HepG2 (cell line): ENCODE measurements around the gene HSD3B7. TPM values are rescaled to one million over a fixed set of nuclear protein-coding genes. Genes with fewer than 3 reads are reported as not detected.
A peak's percentile ranks its signal among the peaks of the same experiment; 100 is the strongest.

Experiments
- AGO1 ChIP-seq: fragments of 200-400 bp; formaldehyde crosslinking; IDR thresholded peaks from 2 replicates; pipeline ENCODE4 v1.6.1; 2017; ENCODE audit warnings: mild to moderate bottlenecking, low read depth, low read length, moderate library complexity; ENCODE audit not compliant: poor library complexity, severe bottlenecking
- CEBPZ ChIP-seq: IDR thresholded peaks from 2 replicates; pipeline ENCODE4 v1.6.1; 2012; ENCODE audit warnings: low read length, improper control_type of control experiment
- CHD4 ChIP-seq: fragments of 200-600 bp; sonication (generic); IDR thresholded peaks from 2 replicates; pipeline ENCODE4 v1.7.0; 2017; ENCODE audit warnings: mild to moderate bottlenecking, low read length, borderline replicate concordance
- HNRNPK ChIP-seq: fragments of 200-400 bp; formaldehyde crosslinking; IDR thresholded peaks from 2 replicates; pipeline ENCODE4 v1.6.1; 2018; ENCODE audit warnings: low read length, low read depth, moderate library complexity, mild to moderate bottlenecking; ENCODE audit not compliant: poor library complexity, severe bottlenecking
- SALL1 ChIP-seq: sonication (generic); formaldehyde crosslinking; IDR thresholded peaks from 2 replicates; pipeline ENCODE4 v1.8.0; 2022; ENCODE audit warnings: mild to moderate bottlenecking, missing genetic modification reagents
- SIX4 ChIP-seq: sonication (generic); formaldehyde crosslinking; IDR thresholded peaks from 2 replicates; pipeline ENCODE4 v1.4.0; 2020; ENCODE audit warnings: missing genetic modification reagents
- SMAD9 ChIP-seq: sonication (generic); formaldehyde crosslinking; IDR thresholded peaks from 2 replicates; pipeline ENCODE4 v1.5.1; 2020; ENCODE audit warnings: mild to moderate bottlenecking, missing genetic modification reagents
- TBL1XR1 ChIP-seq: fragments of 150-350 bp; IDR thresholded peaks from 2 replicates; pipeline ENCODE4 v1.6.1; 2014; ENCODE audit warnings: borderline replicate concordance, low read length; ENCODE audit not compliant: partially characterized antibody
- ZFP41 ChIP-seq: sonication (generic); formaldehyde crosslinking; IDR thresholded peaks from 2 replicates; pipeline ENCODE4 v1.4.0; 2020; ENCODE audit warnings: mild to moderate bottlenecking, missing genetic modification reagents, borderline replicate concordance
- ZMYM2 ChIP-seq: sonication (generic); formaldehyde crosslinking; IDR thresholded peaks from 2 replicates; pipeline ENCODE4 v1.8.0; 2022; ENCODE audit warnings: mild to moderate bottlenecking, missing genetic modification reagents
- ZNF205 ChIP-seq: IDR thresholded peaks from 2 replicates; pipeline ENCODE4 v1.6.1; 2018; ENCODE audit warnings: missing biosample characterization, missing genetic modification reagents
- ZNF333 ChIP-seq: sonication (generic); formaldehyde crosslinking; IDR thresholded peaks from 2 replicates; pipeline ENCODE4 v1.4.0; 2020; ENCODE audit warnings: mild to moderate bottlenecking, missing genetic modification reagents, borderline replicate concordance
- ZNF639 ChIP-seq: conservative IDR thresholded peaks from 2 replicates; pipeline ENCODE4 v1.6.1; 2018; ENCODE audit warnings: missing genetic modification reagents
- ZNF800 ChIP-seq: sonication (generic); formaldehyde crosslinking; IDR thresholded peaks from 2 replicates; pipeline ENCODE4 v1.4.0; 2020; ENCODE audit warnings: missing genetic modification reagents
- polyA plus RNA-seq, 8 experiments: library from polyadenylated mRNA; depleted of rRNA in 3 of 8; stranded (reverse) in 7 of 8; unstranded in 1 of 8; fragments of >200 nt; fragmentation: Illumina TruSeq in 4 of 8; extraction: Trizol in 4 of 8; gene quantifications; 2 replicates each; pipeline versions ENCODE4 v1.2.1 to v1.2.3, GENCODE V29; 2011 to 2016; ENCODE audit warnings: low read depth in 4 of 8, missing spikeins in 1 of 8, mixed read lengths in 1 of 8; ENCODE audit not compliant: insufficient read depth in 1 of 8
- total RNA-seq, 5 experiments: library from RNA; depleted of rRNA; stranded (reverse); fragments of >200 nt; fragmentation: Illumina TruSeq; extraction: Trizol; gene quantifications; 2 replicates each; pipeline ENCODE4 v1.2.3, GENCODE V29; 2016; ENCODE audit warnings: low read depth in 1 of 5
- TF ChIP-seq, protein P1 (sequence below): sonication (generic); formaldehyde crosslinking; IDR thresholded peaks from 2 replicates; pipeline ENCODE4 v1.5.1; 2020; ENCODE audit warnings: mild to moderate bottlenecking, moderate library complexity, missing genetic modification reagents
- TF ChIP-seq, protein P2 (sequence below): IDR thresholded peaks from 2 replicates; pipeline ENCODE4 v1.6.1; 2016; ENCODE audit warnings: missing compliant biosample characterization, missing genetic modification reagents, borderline replicate concordance

Gene HSD3B7
- total and polyA plus RNA-seq, 2 of the 13 experiments (the other 11 are each of a cell fraction or from before 2014, with no cell fraction given) = 32.9 to 69.7 TPM

DNA sequence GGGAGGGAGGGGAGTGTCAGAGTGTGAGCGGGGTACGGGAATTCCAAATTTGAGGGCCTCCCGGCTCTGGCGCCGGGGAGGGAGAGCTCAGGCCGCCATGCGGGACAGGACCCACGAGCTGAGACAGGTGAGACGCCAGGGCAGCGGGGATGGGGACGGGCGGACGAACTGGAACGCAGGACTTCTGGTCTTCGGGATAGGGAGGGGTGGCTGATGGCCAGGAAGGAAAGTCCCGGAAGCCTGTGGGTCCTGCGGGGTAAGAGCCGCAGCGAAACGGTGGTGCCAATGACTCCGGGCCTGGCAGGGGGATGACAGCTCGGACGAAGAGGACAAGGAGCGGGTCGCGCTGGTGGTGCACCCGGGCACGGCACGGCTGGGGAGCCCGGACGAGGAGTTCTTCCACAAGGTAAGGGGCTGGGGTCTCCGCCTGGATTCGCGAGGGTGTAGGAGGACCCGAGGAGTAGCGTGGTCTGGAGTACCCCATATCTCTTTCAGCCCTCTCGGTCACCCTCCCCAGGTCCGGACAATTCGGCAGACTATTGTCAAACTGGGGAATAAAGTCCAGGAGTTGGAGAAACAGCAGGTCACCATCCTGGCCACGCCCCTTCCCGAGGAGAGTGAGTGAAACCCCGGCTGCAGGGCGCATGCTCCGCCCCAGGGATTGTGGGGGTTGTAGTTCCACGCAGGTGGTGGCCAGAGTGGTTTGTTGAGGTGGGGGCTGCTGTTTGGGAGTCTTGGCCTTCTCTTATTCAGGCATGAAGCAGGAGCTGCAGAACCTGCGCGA, 48.9 kb downstream of the HSD3B7 start (continued):
- TF ChIP-seq ZNF800 (CRISPR knock-in tag) (no peak), SMAD9 (CRISPR knock-in tag) (no peak), AGO1 (no peak), ZNF333 (peak; percentile 88), ZMYM2 (CRISPR knock-in tag) (no peak), HNRNPK (peak; percentile 35), CHD4 (no peak), SIX4 (CRISPR knock-in tag) (no peak; the same call in 1 of the 2 replicates), TBL1XR1 (no peak), ZFP41 (no peak), CEBPZ (no peak), ZNF639 (no peak; the same call in 1 of the 2 replicates), SALL1 (CRISPR knock-in tag) (peak; percentile 80), ZNF205 (no peak)
- TF ChIP-seq, protein P1, sequence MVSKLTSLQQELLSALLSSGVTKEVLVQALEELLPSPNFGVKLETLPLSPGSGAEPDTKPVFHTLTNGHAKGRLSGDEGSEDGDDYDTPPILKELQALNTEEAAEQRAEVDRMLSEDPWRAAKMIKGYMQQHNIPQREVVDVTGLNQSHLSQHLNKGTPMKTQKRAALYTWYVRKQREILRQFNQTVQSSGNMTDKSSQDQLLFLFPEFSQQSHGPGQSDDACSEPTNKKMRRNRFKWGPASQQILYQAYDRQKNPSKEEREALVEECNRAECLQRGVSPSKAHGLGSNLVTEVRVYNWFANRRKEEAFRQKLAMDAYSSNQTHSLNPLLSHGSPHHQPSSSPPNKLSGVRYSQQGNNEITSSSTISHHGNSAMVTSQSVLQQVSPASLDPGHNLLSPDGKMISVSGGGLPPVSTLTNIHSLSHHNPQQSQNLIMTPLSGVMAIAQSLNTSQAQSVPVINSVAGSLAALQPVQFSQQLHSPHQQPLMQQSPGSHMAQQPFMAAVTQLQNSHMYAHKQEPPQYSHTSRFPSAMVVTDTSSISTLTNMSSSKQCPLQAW (CRISPR knock-in tag) = no peak; the same call in 1 of the 2 replicates
- TF ChIP-seq, protein P2, sequence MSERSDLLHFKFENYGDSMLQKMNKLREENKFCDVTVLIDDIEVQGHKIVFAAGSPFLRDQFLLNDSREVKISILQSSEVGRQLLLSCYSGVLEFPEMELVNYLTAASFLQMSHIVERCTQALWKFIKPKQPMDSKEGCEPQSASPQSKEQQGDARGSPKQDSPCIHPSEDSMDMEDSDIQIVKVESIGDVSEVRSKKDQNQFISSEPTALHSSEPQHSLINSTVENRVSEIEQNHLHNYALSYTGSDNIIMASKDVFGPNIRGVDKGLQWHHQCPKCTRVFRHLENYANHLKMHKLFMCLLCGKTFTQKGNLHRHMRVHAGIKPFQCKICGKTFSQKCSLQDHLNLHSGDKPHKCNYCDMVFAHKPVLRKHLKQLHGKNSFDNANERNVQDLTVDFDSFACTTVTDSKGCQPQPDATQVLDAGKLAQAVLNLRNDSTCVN (CRISPR knock-in tag) = 0 out of 2 replicates have a peak, but pooled peaks have one; percentile 77
